Measurements from ENCODE around the gene MTCL3.

DNA sequence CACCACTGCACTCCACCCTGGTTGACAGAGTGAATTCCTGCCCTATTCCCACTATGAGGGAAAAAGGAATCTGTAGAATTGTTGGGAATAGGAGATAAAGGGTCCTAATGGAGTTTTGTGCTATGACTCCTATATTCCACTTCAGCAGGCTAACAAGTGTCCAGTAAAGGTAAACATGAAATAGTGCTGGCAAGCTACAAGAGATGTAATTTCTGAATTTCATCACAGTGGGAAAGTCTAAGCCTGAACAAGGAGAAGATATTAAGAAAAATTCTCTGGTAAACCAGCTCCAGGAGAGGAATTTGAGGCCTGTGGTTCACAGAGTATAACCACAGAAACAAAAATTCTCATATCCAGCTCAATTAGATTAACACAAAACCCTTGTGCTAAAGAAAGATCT is 47.5 kb upstream of the MTCL3 start:
- no peak for TF ChIP-seq EZH2 (IDR thresholded peaks at IDR 0.05)
- TF ChIP-seq POLR2AphosphoS5 (IDR thresholded peaks at IDR 0.05; ENCODE audit: borderline replicate concordance, low read depth, low read length) = no peak
- TF ChIP-seq FOXP2 (optimal IDR thresholded peaks at IDR 0.05; ENCODE audit: control extremely low read depth, extremely low read length, insufficient read depth) = no peak

Measured in SK-N-MC (cell line).